ENCODE results near the gene PDE4D.

DNA sequence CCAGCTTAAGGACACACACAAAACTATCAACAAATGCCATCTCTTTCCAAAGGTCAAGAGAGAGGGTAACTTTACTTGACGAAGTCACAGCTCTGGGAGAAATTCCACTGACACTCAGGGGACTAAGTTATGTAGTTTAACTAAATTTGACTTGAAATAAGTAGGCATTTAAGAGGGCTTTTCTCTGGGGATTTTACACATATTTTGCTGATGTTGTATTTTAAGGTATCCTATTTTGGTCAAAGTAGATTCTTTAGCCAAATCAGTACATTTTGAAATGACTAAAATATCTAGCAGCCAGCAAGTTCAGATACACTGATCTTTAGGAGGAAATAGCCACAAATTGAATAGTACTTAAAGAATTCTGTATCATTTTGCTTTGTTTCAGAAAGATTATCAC is 652.0 kb downstream of the PDE4D start:
- TF ChIP-seq, protein P1, sequence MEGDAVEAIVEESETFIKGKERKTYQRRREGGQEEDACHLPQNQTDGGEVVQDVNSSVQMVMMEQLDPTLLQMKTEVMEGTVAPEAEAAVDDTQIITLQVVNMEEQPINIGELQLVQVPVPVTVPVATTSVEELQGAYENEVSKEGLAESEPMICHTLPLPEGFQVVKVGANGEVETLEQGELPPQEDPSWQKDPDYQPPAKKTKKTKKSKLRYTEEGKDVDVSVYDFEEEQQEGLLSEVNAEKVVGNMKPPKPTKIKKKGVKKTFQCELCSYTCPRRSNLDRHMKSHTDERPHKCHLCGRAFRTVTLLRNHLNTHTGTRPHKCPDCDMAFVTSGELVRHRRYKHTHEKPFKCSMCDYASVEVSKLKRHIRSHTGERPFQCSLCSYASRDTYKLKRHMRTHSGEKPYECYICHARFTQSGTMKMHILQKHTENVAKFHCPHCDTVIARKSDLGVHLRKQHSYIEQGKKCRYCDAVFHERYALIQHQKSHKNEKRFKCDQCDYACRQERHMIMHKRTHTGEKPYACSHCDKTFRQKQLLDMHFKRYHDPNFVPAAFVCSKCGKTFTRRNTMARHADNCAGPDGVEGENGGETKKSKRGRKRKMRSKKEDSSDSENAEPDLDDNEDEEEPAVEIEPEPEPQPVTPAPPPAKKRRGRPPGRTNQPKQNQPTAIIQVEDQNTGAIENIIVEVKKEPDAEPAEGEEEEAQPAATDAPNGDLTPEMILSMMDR (IDR thresholded peaks at IDR 0.05): no peak
- no peak for TF ChIP-seq POLR2A (IDR thresholded peaks at IDR 0.05)

Measured in heart left ventricle (tissue), 13 donors.